A549 (cell line): ENCODE measurements around the gene UPK3A. TPM values are rescaled to one million over a fixed set of nuclear protein-coding genes. Genes with fewer than 3 reads are reported as not detected.
"Not testable (repeated sequence)": the region's sequence is repeated elsewhere in the genome, so short reads cannot be mapped to it uniquely, and the experiment has no call there.

Experiments
- ATAC-seq, 2 experiments: fragments of 200-7000 bp in 1 of 2; fragments of >200 bp in 1 of 2; cut with Nextera tagmentation in 1 of 2; cut with Tn5 transposase in 1 of 2; 3 replicates each; pipeline versions ENCODE4 v1.8.0 to v1.9.1; 2018 to 2020; ENCODE audit warnings: mild to moderate bottlenecking in 1 of 2, moderate library complexity in 1 of 2
- CTCF ChIA-PET: fragments of 300-600 bp; sonication (Branson Sonifier 250); formaldehyde crosslinking; extraction: SDS; loops from one replicate; lab custom pipeline; 2021; ENCODE audit warnings: antibody characterized with exemption, inconsistent platforms; lab: Yijun Ruan, JAX
- POLR2A ChIA-PET: fragments of 350-600 bp; formaldehyde crosslinking; extraction: SDS; loops from one replicate; lab custom pipeline; 2021; ENCODE audit warnings: antibody characterized with exemption, inconsistent platforms; lab: Yijun Ruan, JAX
- DNase-seq, 2 experiments: peaks; one replicate each; pipeline versions ENCODE4 v3.0.0 to v3.0.0-alpha.2; 2011 to 2016; ENCODE audit warnings: low read depth in 1 of 2, low spot score in 1 of 2
- FAIRE-seq: peaks from 2 replicates; lab custom pipeline; 2011; peaks lifted over from hg19 to GRCh38; lab: Jason Lieb, UNC
- H3K27ac ChIP-seq, 2 experiments: fragments of >200 bp; sonication (Bioruptor Twin); formaldehyde crosslinking; 3 replicates each; pipeline ENCODE4 v1.5.1; 2016 to 2017
- H3K4me1 ChIP-seq: fragments of >200 bp; sonication (Bioruptor Twin); formaldehyde crosslinking; 3 replicates; pipeline ENCODE4 v1.6.1; 2016
- H3K4me2 ChIP-seq: fragments of >200 bp; sonication (Bioruptor Twin); formaldehyde crosslinking; 3 replicates; pipeline ENCODE4 v1.6.1; 2016
- H3K4me3 ChIP-seq: fragments of >200 bp; sonication (Bioruptor Twin); formaldehyde crosslinking; 3 replicates; pipeline ENCODE4 v1.5.1; 2016
- H3K9me3 ChIP-seq: fragments of >200 bp; sonication (Bioruptor Twin); formaldehyde crosslinking; 3 replicates; pipeline ENCODE4 v1.6.1; 2016
- CHD4 ChIP-seq: fragments of 200-600 bp; sonication (generic); IDR thresholded peaks from 2 replicates; pipeline ENCODE4 v1.6.1; 2016; ENCODE audit warnings: antibody characterized with exemption, mild to moderate bottlenecking, borderline replicate concordance
- ELK1 ChIP-seq: fragments of 150-350 bp; IDR thresholded peaks from 2 replicates; pipeline ENCODE4 v1.6.1; 2014; ENCODE audit warnings: low read depth, mild to moderate bottlenecking, low read length
- EP300 ChIP-seq, 2 experiments: fragments of >200 bp; sonication (Bioruptor Twin); formaldehyde crosslinking; IDR thresholded peaks; 2 replicates in 1 of 2; 3 replicates in 1 of 2; pipeline ENCODE4 v1.6.1; 2016 to 2017
- FOXS1 ChIP-seq: fragments of 250-450 bp; sonication (Bioruptor Pico); IDR thresholded peaks from 2 replicates; pipeline ENCODE4 v1.5.0; 2020; ENCODE audit warnings: mild to moderate bottlenecking, moderate library complexity
- HES2 ChIP-seq: fragments of >200 bp; sonication (Bioruptor Twin); formaldehyde crosslinking; IDR thresholded peaks from 2 replicates; pipeline ENCODE4 v1.6.1; 2016
- HOXB13 ChIP-seq: fragments of 250-450 bp; sonication (Bioruptor Pico); IDR thresholded peaks from 2 replicates; pipeline ENCODE4 v1.5.0; 2020; ENCODE audit warnings: low read depth, mild to moderate bottlenecking, moderate library complexity
- HOXB5 ChIP-seq: fragments of 250-450 bp; sonication (Bioruptor Pico); IDR thresholded peaks from 2 replicates; pipeline ENCODE4 v1.5.0; 2020; ENCODE audit warnings: mild to moderate bottlenecking, moderate library complexity
- JUNB ChIP-seq: fragments of >200 bp; sonication (Bioruptor Twin); formaldehyde crosslinking; IDR thresholded peaks from 2 replicates; pipeline ENCODE4 v1.6.1; 2016
- MAFK ChIP-seq: fragments of 450-650 bp; IDR thresholded peaks from 2 replicates; pipeline ENCODE4 v1.6.1; 2014; ENCODE audit not compliant: partially characterized antibody
- NFE2L2 ChIP-seq: fragments of 150-350 bp; conservative IDR thresholded peaks from 2 replicates; pipeline ENCODE4 v1.6.1; 2014; ENCODE audit warnings: low read length
- POLR2A ChIP-seq: IDR thresholded peaks from 2 replicates; pipeline ENCODE4 v1.6.1; 2012; ENCODE audit warnings: mild to moderate bottlenecking, low read length
- POLR2AphosphoS2 ChIP-seq: conservative IDR thresholded peaks from 2 replicates; pipeline ENCODE4 v1.6.1; 2012; ENCODE audit warnings: low read length, improper control_type of control experiment, inconsistent platforms
- RARB ChIP-seq: fragments of 250-450 bp; sonication (Bioruptor Pico); IDR thresholded peaks from 2 replicates; pipeline ENCODE4 v1.8.0; 2021; ENCODE audit warnings: mild to moderate bottlenecking, moderate library complexity
- RCOR1 ChIP-seq: fragments of 150-350 bp; IDR thresholded peaks from 2 replicates; pipeline ENCODE4 v1.6.1; 2014; ENCODE audit warnings: antibody characterized with exemption, low read length, low read depth
- REST ChIP-seq: fragments of 200-600 bp; sonication (generic); IDR thresholded peaks from 2 replicates; pipeline ENCODE4 v1.6.1; 2016; ENCODE audit warnings: antibody characterized with exemption, mild to moderate bottlenecking, moderate library complexity
- TP53 ChIP-seq: fragments of 250-450 bp; sonication (Bioruptor Pico); IDR thresholded peaks from 2 replicates; pipeline ENCODE4 v1.5.0; 2021; ENCODE audit warnings: mild to moderate bottlenecking, moderate library complexity
- ZFP36 ChIP-seq: fragments of 450-650 bp; IDR thresholded peaks from 2 replicates; pipeline ENCODE4 v1.6.1; 2014; ENCODE audit warnings: borderline replicate concordance; ENCODE audit not compliant: partially characterized antibody
- WGBS: methylation state at CpG from one replicate; pipeline ENCODE4 v1.1.6; 2017; ENCODE audit errors: missing lambda C conversion rate; 5-methylcytosine and 5-hydroxymethylcytosine counted together
- polyA plus RNA-seq, 4 experiments: library from polyadenylated mRNA; depleted of rRNA in 3 of 4; stranded (reverse); fragments of >200 nt; fragmentation: RNase III in 1 of 4; extraction: RNeasy Plus Mini Kit Qiagen cat#74134 plus additional on column Dnase treatment in 1 of 4; gene quantifications; 2 replicates in 3 of 4; 3 replicates in 1 of 4; pipeline ENCODE4 v1.2.3, GENCODE V29; 2011 to 2017

The UPK3A gene
- polyA plus RNA-seq, 2 of the 4 experiments (the other 2 are of a cell fraction), result not detected

- FAIRE-seq, result no peak
- DNase-seq, result no peak
- ATAC-seq, result no peak
- H3K9me3 ChIP-seq, result no peaks in the 10 kb centered on the region
- H3K27ac ChIP-seq, result no peak overlapping the region
- 82% methylated on average over 21 of the region's 23 CpGs for WGBS
- H3K4me2 ChIP-seq, result no peak overlapping the region
- H3K4me3 ChIP-seq, result no peak overlapping the region
- CTCF ChIA-PET, result no interaction called here
- POLR2A ChIA-PET, result no interaction called here
- TF ChIP-seq CHD4 (no peak), ELK1 (no peak), FOXS1 (CRISPR knock-in tag) (no peak), TP53 (no peak), POLR2AphosphoS2 (no peak), POLR2A (no peak), HES2 (no peak)
- TF ChIP-seq, all 56 proteins: peak for 0
- no peaks in the 10 kb centered on the region for H3K4me1 ChIP-seq
These were observed 8.1 kb downstream of the UPK3A start for GRCh38 chr22:45292731-45293442.

GRCh38 chr22:45294030-45294429, 9.3 kb downstream of the UPK3A start:
- H3K4me2 ChIP-seq, result no peak overlapping the region
- H3K9me3 ChIP-seq, result no peaks in the 10 kb centered on the region
- no peak overlapping the region for H3K27ac ChIP-seq
- no peaks in the 10 kb centered on the region for H3K4me1 ChIP-seq
- H3K4me3 ChIP-seq, result no peak overlapping the region
- FAIRE-seq, result no peak
- ATAC-seq, result no peak
- 53% methylated on average over 6 of the region's 6 CpGs for WGBS
- ChIA-PET POLR2A (no interaction called here), CTCF (no interaction called here)
- TF ChIP-seq RCOR1 (no peak), NFE2L2 (no peak), FOXS1 (CRISPR knock-in tag) (no peak), MAFK (no peak), HOXB5 (CRISPR knock-in tag) (no peak), RARB (CRISPR knock-in tag) (no peak), REST (no peak), JUNB (no peak), EP300 (IDR thresholded peaks at IDR 0.05) (no peak), HOXB13 (CRISPR knock-in tag) (no peak)
- DNase-seq, result no peak

GRCh38 chr22:45295004-45295403, 10.3 kb downstream of the UPK3A start:
- CTCF ChIA-PET, result interaction anchor here (0.8 kb wide), 1 partner anchor 31 kb away, joined by 3 read pairs; no protein-coding TSS in a partner anchor
- WGBS, result 89% methylated on average over 6 of the region's 6 CpGs
- POLR2A ChIA-PET, result not testable (repeated sequence)

More at GRCh38 chr22:45295004-45295403, 10.3 kb downstream of the UPK3A start:
- peak; percentile 55 for TF ChIP-seq ZFP36
- TF ChIP-seq, all 56 proteins: peak for 1; not testable (repeated sequence) for 55
- not testable (repeated sequence) for H3K4me2 ChIP-seq, ATAC-seq, H3K4me3 ChIP-seq, DNase-seq, H3K9me3 ChIP-seq, H3K4me1 ChIP-seq, FAIRE-seq, H3K27ac ChIP-seq
